Frontal cortex (tissue), 1 donor: Measurements from ENCODE around the gene KCNQ5. TPM values are rescaled to one million over a fixed set of nuclear protein-coding genes. Genes with fewer than 3 reads are reported as not detected.

Source experiments
- small RNA-seq: library from RNA; depleted of rRNA; stranded (forward); fragments of <200 nt; gene quantifications from one replicate; pipeline ENCODE3, GENCODE V24; 2014
- total RNA-seq: library from RNA; depleted of rRNA; stranded (reverse); fragments of >200 nt; gene quantifications from one replicate; pipeline ENCODE4 v1.2.3, GENCODE V29; 2014

Gene KCNQ5
- total RNA-seq, 1 donor from 2014 or later = 12.6 TPM

Small RNA genes within 50 kb of the gene (small RNA-seq; reads per million reads assigned to genes)
- gene MIR4282 = not detected
